T-helper 2 cell treated with Interferon-gamma antibody and Interleukin-4, amounts not matched to agents 100 ng/mL and 5 ng/mL, for 36 hours (primary cell): Measurements from ENCODE around the gene EPHA5. TPM values are rescaled to one million over a fixed set of nuclear protein-coding genes. Genes with fewer than 3 reads are reported as not detected.

Experiments used
- intact Hi-C: fragments of 100-400 bp; cut with micrococcal nuclease; formaldehyde crosslinking; loops from one replicate; pipeline ENCODE4 v1.15.1; 2023
- total RNA-seq: library from RNA; stranded (reverse); gene quantifications from 2 replicates; pipeline ENCODE4 v1.2.3, GENCODE V29; 2022

EPHA5 gene
- total RNA-seq, 1 donor from 2014 or later: not detected

DNA sequence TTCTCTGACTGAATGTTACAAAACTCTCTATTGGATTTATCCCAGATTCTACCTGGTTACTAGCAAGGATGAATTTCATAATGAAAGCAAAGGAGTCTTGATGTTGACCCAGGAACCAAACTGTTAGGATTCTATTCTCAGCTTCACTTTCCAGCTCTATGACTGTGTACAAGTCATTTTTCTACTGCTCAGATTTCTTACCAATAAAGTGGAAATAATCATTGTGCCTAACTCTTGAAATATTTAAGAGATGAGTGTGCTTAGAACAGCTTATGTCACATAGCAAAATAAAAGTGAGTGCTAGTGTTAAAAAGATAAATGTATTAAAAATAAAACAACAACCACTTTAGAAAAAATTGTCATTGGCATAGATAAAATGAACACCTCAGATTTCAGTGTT is 45.6 kb downstream of the EPHA5 start:
- intact Hi-C loops: no loop called here

DNA sequence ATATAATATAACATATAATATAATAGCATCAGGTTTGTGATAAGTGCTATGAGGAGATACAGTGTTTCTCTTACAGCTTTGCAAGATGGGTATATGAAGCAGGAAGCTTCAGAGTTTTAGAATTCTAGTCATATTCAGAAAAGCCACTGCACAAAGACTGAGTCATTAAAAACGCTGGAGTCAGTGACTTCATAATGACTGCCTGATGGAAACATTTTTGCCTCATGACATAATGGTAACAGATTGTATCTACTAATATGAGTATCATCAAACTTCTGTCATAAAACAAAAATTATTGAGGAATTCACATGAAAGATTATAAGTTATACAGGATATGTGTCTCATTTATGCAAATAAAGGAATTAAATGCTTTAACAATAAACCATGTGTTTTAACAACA is 46.8 kb downstream of the EPHA5 start:
- intact Hi-C loops: no loop called here

DNA sequence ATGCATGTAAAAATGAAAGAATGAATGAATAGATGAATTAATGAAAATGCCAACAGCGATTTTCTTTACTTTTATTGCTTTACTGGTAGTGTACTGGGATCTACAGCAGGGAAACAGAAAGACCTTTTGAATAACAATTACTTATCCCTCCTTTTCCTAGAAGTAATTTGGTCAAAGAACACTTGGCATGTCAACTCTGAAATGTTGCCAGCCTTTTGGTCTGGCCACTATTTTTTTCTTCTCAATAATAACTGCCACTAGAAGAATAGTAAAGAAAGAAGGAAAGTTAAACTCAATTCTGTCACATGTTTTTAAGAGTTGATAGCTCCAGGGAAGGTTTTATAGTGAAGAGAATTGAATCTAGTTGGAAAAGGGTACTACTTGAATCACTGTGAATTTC is 52.9 kb downstream of the EPHA5 start:
- intact Hi-C loops: no loop called here

DNA sequence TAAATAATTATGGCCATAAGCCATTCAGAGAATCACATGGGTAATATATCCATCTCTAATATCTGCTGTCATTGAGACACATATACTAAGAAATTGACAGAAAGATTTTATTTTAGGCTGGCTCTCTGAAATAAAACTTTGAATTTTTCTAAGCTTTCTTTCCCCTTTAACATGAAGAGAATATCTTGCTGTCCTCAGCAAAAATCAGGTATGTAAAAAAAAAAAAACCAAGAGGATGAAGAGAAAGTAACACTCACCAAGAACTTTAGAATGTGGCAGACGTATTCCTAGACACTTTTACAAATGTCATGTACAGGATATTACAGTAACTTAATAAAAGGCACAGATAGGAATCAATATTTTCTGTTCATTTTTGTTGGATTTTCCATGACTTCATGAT is 65.8 kb downstream of the EPHA5 start:
- intact Hi-C loops: no loop called here

DNA sequence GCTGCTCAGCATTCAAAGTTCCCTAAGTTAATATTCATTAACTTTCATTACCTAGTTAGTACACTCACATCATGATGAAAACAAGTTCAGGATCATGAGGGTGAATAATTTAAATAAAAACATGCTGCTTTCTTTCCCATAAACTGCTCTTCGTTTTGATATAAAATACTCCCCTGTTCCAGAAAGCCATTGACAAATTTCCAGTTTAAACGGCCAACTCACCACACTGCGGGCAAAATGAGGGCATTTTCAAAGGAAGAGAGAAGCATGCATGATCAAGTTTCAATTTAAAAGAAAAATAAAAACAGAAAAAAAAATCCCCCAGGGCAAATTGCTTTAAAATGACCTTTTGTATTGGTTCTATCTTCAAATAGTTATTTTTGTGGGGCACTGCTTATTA is 69.6 kb downstream of the EPHA5 start:
- intact Hi-C loops: no loop called here

DNA sequence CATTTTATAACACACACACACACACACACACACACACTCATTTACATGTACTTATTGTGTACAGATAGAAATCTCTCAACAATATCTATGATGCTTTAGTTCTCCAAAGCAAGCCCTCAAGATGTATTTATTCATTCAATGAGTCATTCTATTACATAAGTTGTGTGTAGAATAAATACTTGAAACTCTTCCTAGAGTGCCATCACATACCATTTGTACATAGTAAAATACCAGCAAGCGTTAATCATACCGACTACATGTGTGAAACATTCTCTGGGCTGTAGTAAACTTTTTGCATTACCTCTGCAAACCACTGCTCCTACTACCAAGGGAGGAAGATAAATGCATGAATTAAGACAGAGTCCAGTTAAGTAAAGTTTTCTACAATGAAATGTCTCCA is 70.9 kb downstream of the EPHA5 start:
- intact Hi-C loops: no loop called here

DNA sequence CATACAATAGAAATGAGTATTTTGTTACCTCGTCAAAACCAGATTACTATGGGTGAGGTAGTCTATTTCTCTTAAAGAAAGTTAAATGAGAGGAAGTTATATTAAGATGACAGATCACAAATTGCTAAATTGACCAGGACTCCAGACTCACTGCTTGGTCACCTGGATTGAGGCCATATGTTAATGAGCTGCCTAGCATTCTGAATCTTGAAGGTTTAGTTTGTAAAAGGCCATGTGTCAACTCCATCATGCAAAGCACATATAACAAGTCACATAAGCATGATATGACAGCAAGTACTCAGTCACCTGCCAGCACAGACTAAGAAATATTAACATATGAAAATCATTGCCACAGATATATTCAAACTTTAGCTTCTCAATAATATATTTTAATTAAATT is 72.6 kb downstream of the EPHA5 start:
- intact Hi-C loops: no loop called here

DNA sequence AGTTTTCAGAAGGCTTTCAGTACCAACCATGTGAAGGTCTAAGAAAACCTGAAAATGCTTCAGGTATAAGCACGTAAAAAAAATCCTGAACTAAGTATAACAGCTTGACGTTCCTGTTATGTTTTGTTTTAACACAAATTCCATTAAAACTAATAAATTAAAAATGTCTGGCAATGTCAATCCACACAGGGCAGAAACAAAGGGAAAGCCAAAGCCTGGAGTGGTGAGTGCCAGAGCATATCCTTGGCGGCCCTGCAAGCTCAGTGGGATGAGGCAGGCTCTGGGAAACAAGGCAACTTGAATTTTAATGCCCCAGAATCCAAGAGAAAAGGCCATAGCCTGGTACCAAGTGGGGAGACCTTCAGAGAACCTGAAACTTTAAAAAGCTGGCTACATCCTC is 78.2 kb downstream of the EPHA5 start:
- intact Hi-C loops: no loop called here

DNA sequence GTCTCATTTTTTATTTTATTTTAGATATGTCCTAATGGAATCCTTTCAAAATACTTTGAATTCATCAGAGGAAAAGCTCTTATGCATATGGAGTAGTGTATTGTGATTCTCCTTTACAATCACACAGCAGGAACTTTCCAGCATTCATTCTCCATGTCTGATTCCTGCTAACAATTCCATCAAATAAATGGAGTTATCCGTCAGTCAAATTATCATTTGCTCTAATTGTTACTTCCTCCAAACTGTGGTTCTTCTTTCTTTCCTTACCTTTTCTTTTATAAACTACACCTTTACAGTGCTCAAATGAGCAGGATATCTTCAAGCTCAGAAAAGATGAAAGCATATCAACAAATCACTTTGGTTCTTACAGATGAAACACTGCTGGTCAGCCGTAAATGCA is 80.4 kb downstream of the EPHA5 start:
- intact Hi-C loops: no loop called here

DNA sequence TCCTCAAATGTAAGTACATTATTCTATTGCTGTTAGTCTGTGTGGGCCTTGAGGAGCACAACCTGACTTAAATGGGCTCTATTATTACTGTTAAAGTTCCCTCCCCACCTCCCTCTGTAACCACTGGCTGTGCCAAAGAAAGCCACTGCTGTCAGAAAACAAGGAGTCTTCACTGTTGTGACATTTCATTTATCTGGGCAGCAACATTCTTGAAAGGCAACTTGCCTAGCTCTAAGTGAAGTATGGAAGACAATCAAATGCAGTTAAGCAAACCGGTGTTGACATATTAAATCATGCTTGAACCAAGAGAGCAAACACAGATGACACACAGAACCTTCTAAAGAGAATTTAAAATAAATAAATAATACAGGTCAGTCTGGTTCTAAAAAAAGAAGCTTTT is 81.0 kb downstream of the EPHA5 start:
- intact Hi-C loops: no loop called here

DNA sequence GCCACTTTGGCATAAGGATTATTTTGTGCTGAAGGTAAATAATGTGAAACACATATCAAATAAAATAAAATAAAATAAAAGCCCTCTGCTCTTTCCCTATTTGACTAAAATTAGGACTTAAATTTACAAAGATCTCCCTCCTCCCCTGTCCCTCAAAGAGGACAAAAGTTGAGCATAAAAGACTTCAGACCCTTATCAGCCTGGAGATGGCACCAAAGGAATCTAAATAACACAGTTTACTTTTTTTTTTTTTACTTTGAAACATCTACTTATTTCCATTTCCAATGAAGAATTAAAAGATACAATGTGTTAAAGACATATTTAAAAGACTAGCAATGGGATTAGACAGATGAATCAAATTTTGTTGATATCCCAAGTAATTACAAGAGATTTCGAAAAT is 89.7 kb downstream of the EPHA5 start:
- intact Hi-C loops: no loop called here

DNA sequence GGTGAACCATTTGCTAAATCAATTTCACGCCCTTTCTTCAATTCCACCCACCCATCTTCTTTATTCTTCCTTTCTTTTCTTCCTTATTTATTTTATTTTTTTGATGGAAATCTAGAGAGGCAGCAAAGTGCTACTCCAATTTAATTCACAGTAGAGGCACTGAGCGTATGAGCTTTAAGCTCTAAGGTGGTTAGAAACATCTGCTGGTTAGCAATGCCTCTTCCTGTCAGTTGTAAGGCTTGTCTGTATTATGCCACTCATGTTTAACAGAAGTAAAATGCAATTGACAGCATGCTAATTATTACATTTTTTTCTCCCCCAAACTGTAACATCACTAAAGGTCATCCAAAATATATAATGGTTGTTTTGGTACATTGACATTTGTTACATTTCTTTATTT is 103.8 kb downstream of the EPHA5 start:
- intact Hi-C loops: no loop called here

DNA sequence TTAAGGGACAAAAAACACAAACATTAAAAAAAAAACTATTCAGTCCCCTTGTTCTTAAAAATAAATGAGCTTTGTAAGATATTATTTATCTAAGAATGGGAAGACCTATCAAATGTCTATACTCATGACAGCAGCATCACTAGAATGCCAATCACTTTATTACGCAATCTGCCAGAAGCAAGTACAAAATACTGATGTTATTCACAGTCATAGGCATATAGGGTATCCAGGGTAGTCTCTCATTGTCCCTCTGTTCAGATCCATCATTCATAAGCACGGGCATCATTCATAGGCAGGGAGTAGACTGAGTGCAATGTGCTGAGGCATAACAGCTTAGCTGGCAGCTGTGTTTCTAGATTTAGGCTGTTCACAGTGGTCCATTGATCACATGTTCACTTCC is 109.1 kb downstream of the EPHA5 start:
- intact Hi-C loops: no loop called here

DNA sequence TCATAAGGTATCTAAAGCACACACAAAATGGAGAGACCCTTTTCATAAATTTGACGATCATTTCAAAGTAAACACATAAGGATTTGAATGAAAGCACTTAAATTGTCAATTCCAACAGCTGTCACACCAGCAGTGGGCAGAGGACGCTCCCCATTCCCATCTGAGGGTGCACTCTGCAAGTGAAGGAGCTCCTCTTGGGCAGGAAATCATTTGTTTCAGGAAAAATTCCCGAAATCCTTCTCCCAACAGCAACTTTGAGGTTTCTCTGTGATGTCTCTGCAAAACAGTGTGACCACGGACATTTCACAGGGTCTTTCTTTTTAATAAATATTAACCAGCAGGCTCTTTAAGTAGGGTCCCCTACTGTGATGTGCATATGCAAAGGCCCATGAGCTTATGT is 111.0 kb downstream of the EPHA5 start:
- intact Hi-C loops: no loop called here

DNA sequence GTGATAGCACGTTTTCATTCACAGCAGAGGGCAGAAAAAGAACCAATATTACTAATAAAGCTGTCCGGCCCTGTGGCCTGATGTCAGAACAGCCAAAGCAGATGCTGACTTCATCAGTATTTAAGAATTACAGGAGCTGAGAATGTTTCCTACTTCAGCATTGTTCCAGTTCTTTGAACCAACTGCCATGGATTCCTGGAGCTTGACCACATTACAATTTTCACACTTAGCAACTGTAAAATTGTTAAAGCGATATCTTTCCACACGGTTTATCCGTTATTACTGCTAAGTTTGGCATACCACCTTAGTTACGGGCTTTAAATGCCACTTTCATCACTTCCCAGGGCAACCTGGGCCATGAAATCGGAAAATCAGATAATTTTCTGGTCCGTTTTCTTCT is 118.2 kb downstream of the EPHA5 start:
- intact Hi-C loops: no loop called here

DNA sequence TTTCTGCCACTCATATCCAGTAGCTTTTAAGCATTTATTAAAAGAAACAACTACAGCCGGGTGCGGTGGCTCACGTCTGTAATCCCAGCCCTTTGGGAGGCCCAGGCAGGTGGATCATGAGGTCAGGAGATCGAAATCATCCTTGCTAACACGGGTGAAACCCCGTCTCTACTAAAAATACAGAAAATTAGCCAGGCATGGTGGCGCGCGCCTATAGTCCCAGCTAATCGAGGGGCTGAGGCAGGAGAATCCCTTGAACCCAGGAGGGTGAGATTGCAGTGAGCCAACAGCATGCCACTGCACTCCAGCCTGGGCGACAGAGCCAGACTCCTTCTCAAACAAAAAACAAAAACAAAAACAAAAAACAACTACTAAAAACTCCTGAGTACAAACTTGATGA is 119.8 kb downstream of the EPHA5 start:
- intact Hi-C loops: no loop called here

DNA sequence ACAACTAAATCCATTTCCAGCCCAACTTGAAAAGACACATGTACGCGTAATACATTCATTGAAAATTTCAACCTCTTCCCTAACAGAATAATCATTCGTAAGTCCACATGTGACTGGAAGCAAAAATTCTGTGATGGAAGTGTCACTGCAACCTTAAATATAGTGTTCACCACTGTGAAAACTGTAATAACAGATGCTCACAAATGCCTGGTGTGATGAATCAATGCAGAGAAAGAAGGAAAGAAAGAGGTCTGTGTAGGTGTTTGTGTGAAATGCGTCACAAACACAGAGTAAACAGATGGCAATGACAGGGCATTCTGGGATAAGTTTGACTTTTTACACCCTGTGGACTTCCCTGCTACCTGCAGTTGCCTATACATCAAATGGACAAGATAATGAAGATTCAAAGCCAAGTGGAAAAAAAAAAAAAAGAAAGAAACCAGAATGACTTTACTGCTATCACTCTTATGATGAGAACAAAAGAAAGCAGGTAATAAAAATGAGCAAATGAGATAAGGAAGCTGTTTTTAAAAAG is 123.3 kb downstream of the EPHA5 start:
- intact Hi-C loops: no loop called here

DNA sequence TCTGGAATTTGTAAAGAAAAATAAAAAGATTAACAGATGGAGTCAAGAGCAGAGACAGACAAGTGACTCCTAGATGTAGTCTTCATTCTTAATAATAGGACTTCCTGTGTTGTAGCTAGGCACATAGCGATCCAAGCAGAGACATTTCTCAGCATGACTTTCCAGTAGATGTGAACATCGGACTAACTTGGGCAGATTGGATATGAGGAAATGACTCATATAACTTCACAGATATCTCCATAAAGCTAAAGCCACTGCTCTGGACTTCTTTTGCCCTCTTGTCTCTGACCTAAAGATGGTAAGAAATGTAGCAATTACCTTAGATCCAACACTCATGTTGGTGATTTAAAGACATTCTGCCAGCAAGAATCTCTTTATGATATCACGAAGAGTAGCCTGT is 131.7 kb downstream of the EPHA5 start:
- intact Hi-C loops: no loop called here

DNA sequence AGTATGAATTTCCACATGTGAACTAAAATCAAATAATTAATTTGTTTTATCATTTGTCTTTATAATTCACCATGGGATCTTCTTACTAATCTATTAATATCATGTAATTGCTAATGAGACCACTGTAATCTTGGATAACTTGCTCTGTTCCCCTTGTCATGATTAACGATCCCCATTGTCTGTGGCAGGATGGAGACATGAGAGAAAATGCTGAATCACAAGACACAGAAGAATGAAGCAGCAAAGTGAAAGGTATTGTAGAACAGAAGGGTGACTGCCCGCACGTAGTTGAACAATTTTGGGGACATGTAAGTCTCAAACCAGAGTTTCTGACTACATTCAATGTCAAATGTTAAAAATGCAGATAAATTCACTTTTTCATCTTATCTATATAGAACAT is 135.2 kb downstream of the EPHA5 start:
- intact Hi-C loops: no loop called here

DNA sequence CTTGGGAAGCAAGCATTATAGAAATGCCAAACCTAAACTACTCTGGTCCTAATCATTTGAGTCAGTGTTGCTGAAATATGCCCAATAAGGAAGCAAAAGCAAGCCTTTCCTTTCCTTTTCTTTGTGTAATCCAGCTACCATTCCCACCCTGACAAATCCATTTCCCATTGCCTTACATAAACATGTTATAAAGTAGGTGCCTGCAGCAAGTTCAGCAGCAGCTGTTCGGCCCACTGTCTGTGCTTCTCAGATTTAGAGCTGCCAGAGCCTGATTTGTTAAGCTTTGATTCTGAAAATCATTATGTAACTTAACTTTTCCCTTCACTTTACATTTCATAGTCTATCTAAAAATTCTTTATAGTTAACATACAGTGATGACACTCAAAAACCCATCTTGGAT is 148.6 kb downstream of the EPHA5 start:
- intact Hi-C loops: no loop called here

DNA sequence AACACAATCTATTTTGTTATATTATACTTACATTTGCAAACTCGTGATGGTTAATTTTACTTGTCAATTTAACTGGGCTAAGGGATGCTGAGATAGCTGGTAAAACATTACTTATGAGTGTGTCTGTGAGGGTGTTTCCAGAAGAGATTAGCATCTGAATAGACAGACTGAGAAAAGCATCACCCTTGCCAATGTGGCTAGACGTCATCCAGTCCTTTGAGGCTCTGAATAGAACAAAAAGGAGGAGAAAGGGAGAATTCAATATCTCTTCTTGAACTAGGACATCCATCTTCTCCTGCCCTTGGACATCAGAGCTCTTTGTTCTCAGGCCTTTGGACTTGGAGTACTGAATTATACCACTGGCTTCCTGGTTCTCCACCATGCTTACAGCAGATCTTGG is 154.6 kb downstream of the EPHA5 start:
- intact Hi-C loops: no loop called here

DNA sequence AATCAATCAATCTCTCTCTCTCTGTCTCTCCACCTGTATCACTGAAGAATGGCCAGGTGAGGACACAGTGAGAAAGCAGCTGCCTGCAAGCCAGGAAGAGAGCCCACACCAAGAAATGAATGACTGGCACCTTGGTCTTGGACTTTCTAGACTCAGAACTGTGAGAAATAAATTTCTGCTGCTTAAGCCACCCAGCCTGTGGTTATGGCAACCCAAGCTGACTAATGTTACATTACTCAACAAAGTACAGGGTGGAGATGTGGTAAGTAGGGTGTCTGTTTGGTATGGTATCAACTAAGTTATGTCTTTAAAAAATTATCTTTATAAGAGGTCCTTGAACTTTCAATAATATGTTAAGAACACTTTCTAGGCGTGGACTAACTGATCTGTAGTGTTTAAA is 159.3 kb downstream of the EPHA5 start:
- intact Hi-C loops: no loop called here

DNA sequence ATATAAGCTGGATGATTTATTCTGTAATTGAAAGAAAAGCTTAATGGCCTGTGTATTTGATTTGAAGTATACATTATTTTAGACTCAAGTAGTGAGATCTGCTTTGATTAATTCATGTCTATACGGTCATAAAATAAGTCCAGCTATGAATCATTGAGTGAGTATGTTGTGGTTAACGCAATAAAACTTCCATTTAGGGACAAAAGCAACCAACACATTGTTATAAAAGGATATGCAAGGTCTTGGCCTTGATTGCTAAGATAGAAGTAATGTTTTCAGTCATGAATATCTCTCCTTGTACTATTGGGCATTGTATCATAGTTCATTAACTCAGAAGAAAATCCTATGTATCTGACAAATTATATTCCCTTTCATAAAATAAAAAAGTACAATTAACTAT is 162.1 kb downstream of the EPHA5 start:
- intact Hi-C loops: no loop called here

DNA sequence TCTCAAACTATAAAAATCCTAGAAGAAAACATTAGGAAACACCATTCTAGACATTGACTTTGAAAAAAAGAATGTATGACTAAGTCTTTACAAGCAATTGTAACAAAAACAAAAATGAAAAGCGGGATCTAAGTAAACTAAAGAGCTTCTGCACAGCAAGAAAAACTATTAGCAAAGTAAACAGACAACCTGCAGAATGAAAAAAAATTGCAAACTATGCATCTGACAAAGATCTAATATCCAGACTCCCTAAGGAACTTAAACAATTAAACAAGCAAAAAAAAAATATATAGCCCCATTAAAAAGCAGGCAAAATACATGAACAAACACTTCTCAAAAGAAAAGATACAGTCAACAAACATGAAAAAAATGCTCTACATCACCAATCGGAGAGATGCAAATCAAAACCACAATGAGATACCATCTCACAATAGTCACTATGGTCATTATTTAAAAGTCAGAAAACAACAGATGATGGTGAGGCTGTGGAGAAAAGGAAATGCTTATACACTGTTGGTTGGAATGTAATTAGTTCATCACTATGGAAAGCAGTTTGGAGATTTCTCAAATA is 168.1 kb downstream of the EPHA5 start:
- intact Hi-C loops: no loop called here
